ENCODE data around the gene ARID1B.

The ARID1B gene

GRCh38 chr6:156794546-156795354 is 17.6 kb downstream of the ARID1B start:
- DNase-seq = no peak

DNA sequence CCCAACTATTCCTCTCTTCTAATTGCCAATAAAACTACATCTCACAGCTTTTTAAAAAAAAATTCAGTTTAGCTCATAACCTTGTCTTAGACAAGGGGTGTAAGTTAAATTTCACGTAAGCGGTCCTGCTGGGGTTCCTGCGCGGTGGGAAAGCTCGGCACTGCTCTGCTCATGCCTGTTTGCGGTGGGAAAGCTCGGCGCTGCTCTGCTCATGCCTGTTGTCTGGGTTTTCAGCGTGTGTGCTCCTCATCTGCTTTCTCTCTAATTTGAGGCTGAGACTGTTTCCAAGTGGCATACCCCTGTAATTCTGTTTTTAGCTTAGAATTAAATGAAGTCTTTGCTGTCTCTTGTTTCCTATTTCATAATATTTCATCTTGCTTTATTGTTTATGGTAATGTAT is 18.6 kb downstream of the ARID1B start:
- DNase-seq = no peak

DNA sequence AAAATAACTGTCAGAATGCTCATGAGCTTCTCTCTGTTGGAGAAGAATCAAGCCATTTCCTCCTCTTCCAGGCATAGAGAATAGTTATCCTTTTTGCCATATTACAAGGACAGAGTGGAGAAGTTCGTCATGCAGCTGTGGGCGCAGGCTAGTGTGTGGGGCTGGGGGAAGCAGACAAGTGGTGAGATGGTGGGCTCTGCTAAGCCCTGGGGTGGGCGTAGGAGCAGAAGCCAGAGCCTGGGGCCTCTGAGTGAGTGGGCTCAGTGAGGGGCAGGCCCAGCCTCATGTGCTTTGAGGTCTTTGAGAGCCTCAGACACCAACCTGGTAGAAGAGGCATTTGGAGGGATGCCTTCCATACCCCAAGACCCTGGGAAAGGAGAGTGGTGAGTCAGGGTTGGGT is 19.4 kb downstream of the ARID1B start:
- DNase-seq = no peak

DNA sequence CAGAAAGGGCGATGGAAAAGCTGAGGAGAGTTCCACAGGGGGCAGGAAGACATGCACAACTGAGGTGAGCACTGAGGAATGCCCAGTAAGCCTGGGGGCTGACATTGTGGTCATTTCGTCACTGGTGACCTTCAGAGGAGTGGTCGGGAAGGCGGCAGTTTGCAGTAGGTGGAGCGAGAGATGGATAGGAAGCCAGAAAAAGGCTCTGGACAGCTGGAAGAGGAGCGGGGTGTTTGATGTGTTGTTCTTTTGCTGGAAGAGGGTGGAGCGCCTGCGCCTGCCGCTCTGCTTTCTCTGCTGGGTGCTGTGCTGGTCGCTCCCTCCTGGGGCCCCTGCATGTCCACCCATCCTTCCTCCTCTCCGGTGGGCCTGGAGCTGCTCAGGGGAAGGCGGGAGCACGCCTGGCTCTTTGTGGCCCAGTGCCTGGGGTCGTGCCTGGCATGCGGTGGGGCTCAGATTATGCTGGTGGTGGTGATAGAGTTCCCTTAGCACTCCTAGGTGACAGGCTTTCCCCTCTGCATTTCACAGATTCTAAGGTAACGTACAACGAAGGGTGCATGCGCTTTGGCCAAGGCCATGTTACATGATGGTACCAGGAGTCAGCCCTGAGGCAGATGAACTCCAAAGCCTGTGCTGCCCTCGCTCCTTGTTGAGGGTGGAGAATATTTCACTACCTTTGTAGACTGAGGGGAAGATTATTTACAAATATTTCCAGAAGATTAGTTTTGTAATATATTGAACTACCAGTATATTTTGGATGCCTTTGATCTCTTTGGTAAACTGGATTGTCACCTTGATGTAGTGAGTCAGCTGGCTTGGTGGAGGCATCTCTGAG is 20.9 kb downstream of the ARID1B start:
- no peak for DNase-seq

GRCh38 chr6:156801712-156802111 is 24.5 kb downstream of the ARID1B start:
- no peak for DNase-seq

- no peak for DNase-seq
These were observed 26.2 kb downstream of the ARID1B start for GRCh38 chr6:156803353-156803752.

DNA sequence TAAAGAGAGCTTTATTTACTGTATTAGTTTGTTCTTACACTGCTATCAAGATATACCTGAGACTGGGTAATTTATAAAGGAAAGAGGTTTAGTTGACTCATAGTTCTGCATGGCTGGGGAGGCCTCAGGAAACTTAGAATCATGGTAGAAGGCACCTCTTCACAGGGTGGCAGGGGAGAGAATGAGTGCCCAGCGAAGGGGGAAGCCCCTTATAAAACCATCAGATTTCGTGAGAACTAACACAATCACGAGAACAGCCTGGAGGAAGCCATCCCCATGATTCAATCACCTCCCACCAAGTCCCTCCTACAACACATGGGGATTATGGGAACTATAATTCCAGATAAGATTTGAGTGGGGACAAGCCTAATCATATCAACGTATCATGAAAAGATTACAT is 27.2 kb downstream of the ARID1B start:
- DNase-seq = no peak

- DNase-seq = no peak
These were observed 29.0 kb downstream of the ARID1B start for GRCh38 chr6:156806155-156806554.

- DNase-seq = no peak
These were observed 29.9 kb downstream of the ARID1B start for GRCh38 chr6:156807028-156807427.

DNA sequence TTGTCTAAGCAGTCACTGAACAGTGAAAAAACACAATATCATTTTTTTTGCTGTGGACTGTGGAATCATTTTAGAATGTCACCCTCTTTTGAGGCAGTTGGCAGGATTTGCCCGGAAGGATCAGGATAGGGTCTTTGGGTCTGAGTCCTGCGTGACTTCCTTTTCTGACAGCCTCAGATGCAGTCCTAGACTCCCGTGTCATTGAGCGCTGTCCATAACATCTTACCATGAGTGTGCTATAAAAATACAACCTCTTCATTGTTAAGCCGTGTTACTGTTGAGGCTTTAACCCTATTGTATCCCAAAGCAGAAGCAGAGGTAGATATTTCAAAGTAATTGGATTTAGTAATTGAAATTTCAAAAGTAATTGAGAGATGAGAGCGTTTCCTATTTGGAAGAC is 30.6 kb downstream of the ARID1B start:
- no peak for DNase-seq

- no peak for DNase-seq
These were observed 31.1 kb downstream of the ARID1B start for GRCh38 chr6:156808287-156808686.

GRCh38 chr6:156809034-156809433 is 31.9 kb downstream of the ARID1B start:
- DNase-seq = no peak

GRCh38 chr6:156809446-156810178 is 32.4 kb downstream of the ARID1B start:
- DNase-seq = no peak

GRCh38 chr6:156814036-156814581 is 36.9 kb downstream of the ARID1B start:
- DNase-seq = no peak

DNA sequence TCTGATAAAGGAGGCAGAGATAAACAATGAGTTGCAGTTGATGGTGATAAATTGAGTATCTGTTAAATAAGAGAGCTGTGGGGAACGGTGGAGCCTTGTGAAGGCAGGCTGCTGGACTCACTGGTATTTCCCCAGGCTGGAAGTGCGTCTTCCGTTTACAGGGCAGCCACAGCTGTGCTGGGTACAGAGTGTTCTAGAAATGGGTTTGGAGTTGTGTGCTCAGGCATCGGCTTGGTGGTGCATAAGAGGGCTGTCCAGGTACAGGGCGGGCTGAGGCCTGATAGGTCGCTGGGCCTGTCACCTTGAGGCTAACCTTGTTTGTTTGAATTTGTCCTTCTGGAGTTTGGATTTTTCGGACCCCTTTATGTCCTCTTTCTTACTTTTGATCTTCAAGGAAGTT is 39.3 kb downstream of the ARID1B start:
- no peak for DNase-seq

GRCh38 chr6:156820089-156820798 is 43.1 kb downstream of the ARID1B start:
- DNase-seq = no peak

GRCh38 chr6:156821707-156822106 is 44.5 kb downstream of the ARID1B start:
- DNase-seq = no peak

DNA sequence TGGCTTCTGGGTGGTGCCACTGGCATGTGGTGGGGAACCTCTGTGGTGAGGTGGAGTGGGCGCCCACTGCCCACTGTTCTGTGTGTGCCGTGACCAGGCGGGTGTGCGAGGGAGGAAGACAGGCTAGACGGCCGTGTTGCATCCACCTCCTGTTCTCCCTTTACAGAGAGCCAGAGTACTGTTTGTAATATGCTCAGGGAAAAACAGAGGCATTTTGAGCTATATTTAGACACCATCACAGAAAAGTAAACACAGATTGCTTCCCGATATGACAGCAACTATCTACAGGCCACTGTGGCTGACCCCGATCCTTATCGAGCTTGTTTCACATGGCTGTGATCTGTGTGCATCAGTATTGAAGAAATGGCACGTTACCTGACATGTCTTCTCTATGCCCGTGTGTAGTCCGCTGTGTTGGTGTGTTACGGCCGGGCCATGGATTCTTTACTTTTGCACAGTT is 45.6 kb downstream of the ARID1B start:
- DNase-seq = no peak

DNA sequence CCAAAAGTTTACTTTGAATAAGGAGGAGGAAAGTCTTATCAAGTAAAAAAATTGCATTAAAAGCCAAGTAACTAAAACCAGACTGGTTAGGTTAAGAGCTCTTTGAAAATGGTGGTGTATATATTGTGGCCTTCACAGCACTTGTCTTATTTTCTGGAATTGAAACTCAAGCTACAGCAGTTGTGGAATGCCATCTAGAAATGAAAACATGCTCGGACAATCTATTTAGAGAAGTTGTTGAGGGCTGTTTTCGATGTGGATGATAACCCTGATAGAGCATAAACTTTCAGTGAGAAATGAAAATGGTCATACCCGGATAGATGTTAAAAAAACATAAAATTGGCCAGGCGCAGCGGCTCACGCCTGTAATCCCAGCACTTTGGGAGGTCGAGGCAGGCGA is 47.0 kb downstream of the ARID1B start:
- DNase-seq = no peak

DNA sequence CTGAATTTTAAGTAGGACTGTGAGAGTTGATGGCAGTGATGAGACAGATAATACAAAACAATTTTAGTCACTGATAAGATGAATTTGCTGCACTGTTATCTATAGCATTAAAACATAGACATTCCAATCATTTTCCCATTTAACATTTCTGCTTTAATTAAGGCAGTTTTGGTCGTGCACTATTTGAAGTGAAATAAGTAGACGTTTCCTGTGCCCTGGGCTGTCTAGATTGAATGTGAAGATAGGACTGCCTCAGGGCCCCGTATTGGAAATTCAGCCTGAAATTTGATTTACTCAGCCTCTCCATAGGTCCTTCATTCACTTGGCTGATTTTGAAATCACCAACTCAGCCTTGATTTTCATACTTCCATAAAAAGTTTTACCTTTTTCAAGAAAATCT is 48.3 kb downstream of the ARID1B start:
- no peak for DNase-seq

- DNase-seq = no peak
These were observed 49.2 kb downstream of the ARID1B start for GRCh38 chr6:156826290-156826955.

DNA sequence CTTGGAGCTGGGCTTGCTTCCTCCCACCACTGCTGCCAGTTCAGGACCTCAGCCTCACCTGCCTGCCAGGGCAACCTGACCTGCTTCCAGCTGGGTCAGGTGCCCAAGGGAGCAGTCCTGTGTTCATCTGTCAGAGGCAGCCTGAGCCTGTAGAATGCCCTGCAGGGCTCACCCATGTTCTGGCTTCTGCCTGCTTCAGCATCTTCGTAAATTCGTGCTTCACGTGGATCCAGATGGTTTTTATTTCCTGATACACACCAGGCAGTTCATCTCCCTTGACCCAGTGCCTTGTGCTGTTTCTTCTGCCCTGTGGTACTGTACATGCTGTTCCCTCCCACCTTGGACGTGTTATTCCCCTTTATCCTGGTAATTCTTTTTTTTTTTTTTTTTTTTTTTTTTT is 50.2 kb downstream of the ARID1B start:
- DNase-seq = no peak

Data from CD4-positive, alpha-beta T cell treated with Interleukin-15 for 1 hour (primary cell).